ENCODE results near the gene TBX10. TPM values are rescaled to one million over a fixed set of nuclear protein-coding genes. Genes with fewer than 3 reads are reported as not detected.

TBX10 gene
- total and polyA plus RNA-seq, 4 donors: 0.12 to 0.43 TPM; not detected in 2

DNA sequence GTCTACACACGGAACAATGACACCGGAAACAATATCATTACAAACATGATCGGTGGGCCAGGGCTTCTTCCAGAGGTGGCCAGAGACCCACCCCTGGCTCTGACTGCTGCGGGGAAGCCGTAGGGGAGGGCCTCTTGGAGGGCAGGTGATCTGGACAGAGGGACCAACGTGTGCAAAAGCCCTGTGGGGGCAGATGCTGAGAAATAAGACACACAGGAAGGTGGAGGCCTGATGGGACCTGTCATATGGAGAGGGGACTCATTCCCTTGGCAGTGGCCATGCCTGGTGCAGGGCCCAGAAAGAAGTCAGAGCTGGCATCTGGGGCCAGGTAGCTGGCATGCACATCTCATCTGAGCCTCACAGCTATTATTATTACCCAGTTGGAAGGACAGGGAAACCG, 33.8 kb upstream of the TBX10 start (continued):
- TF ChIP-seq, protein P1, sequence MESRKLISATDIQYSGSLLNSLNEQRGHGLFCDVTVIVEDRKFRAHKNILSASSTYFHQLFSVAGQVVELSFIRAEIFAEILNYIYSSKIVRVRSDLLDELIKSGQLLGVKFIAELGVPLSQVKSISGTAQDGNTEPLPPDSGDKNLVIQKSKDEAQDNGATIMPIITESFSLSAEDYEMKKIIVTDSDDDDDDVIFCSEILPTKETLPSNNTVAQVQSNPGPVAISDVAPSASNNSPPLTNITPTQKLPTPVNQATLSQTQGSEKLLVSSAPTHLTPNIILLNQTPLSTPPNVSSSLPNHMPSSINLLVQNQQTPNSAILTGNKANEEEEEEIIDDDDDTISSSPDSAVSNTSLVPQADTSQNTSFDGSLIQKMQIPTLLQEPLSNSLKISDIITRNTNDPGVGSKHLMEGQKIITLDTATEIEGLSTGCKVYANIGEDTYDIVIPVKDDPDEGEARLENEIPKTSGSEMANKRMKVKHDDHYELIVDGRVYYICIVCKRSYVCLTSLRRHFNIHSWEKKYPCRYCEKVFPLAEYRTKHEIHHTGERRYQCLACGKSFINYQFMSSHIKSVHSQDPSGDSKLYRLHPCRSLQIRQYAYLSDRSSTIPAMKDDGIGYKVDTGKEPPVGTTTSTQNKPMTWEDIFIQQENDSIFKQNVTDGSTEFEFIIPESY (IDR thresholded peaks at IDR 0.05): no peak
- TF ChIP-seq GABPA (IDR thresholded peaks at IDR 0.05 in 1 of 2, conservative IDR thresholded peaks at IDR 0.05 in 1 of 2) (no peak), HNF4A (conservative IDR thresholded peaks at IDR 0.05) (no peak), NR2F2 (IDR thresholded peaks at IDR 0.05) (no peak)
- TF ChIP-seq, protein P2, sequence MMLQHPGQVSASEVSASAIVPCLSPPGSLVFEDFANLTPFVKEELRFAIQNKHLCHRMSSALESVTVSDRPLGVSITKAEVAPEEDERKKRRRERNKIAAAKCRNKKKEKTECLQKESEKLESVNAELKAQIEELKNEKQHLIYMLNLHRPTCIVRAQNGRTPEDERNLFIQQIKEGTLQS (IDR thresholded peaks at IDR 0.05): no peak

DNA sequence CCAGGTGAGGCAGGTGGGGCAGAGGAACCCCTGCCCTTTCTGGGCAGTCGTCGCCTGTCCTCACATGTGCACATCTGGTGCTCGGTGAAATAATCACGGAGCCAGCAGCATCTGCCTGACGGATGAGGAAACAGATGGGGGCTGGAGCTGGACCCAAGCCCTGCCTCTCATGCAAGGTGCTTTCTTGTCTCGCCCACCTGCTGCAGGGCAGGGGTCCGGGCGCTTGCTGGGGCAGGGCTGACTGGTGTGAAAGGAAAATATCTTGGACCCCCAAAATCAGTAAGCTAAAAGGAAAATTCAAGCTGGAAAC, 31.6 kb upstream of the TBX10 start:
- no peaks in the 10 kb centered on the region for H3K4me1 ChIP-seq (ENCODE audit: control insufficient read depth in 4 of 4, insufficient read depth in 4 of 4, low read length in 3 of 4)
- no peak for TF ChIP-seq NR2F2 (IDR thresholded peaks at IDR 0.05)
- TF ChIP-seq, protein P2 (IDR thresholded peaks at IDR 0.05): no peak
- TF ChIP-seq, protein P3, sequence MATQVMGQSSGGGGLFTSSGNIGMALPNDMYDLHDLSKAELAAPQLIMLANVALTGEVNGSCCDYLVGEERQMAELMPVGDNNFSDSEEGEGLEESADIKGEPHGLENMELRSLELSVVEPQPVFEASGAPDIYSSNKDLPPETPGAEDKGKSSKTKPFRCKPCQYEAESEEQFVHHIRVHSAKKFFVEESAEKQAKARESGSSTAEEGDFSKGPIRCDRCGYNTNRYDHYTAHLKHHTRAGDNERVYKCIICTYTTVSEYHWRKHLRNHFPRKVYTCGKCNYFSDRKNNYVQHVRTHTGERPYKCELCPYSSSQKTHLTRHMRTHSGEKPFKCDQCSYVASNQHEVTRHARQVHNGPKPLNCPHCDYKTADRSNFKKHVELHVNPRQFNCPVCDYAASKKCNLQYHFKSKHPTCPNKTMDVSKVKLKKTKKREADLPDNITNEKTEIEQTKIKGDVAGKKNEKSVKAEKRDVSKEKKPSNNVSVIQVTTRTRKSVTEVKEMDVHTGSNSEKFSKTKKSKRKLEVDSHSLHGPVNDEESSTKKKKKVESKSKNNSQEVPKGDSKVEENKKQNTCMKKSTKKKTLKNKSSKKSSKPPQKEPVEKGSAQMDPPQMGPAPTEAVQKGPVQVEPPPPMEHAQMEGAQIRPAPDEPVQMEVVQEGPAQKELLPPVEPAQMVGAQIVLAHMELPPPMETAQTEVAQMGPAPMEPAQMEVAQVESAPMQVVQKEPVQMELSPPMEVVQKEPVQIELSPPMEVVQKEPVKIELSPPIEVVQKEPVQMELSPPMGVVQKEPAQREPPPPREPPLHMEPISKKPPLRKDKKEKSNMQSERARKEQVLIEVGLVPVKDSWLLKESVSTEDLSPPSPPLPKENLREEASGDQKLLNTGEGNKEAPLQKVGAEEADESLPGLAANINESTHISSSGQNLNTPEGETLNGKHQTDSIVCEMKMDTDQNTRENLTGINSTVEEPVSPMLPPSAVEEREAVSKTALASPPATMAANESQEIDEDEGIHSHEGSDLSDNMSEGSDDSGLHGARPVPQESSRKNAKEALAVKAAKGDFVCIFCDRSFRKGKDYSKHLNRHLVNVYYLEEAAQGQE (IDR thresholded peaks at IDR 0.05): no peak
- no peak for TF ChIP-seq YY1 (IDR thresholded peaks at IDR 0.05)
- TF ChIP-seq HNF4A (conservative IDR thresholded peaks at IDR 0.05): no peak
- no peak for TF ChIP-seq RAD21 (IDR thresholded peaks at IDR 0.05)
- no peak for TF ChIP-seq GABPA (IDR thresholded peaks at IDR 0.05 in 1 of 2, conservative IDR thresholded peaks at IDR 0.05 in 1 of 2)
- TF ChIP-seq, protein P1 (IDR thresholded peaks at IDR 0.05): no peak
- TF ChIP-seq, protein P4, sequence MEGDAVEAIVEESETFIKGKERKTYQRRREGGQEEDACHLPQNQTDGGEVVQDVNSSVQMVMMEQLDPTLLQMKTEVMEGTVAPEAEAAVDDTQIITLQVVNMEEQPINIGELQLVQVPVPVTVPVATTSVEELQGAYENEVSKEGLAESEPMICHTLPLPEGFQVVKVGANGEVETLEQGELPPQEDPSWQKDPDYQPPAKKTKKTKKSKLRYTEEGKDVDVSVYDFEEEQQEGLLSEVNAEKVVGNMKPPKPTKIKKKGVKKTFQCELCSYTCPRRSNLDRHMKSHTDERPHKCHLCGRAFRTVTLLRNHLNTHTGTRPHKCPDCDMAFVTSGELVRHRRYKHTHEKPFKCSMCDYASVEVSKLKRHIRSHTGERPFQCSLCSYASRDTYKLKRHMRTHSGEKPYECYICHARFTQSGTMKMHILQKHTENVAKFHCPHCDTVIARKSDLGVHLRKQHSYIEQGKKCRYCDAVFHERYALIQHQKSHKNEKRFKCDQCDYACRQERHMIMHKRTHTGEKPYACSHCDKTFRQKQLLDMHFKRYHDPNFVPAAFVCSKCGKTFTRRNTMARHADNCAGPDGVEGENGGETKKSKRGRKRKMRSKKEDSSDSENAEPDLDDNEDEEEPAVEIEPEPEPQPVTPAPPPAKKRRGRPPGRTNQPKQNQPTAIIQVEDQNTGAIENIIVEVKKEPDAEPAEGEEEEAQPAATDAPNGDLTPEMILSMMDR (IDR thresholded peaks at IDR 0.05; ENCODE audit: low read depth, low read length, missing input control): no peak
- no peak for TF ChIP-seq SP1 (IDR thresholded peaks at IDR 0.05)
- TF ChIP-seq, protein P5, sequence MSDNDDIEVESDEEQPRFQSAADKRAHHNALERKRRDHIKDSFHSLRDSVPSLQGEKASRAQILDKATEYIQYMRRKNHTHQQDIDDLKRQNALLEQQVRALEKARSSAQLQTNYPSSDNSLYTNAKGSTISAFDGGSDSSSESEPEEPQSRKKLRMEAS (IDR thresholded peaks at IDR 0.05): no peak
- no peaks in the 10 kb centered on the region for H3K36me3 ChIP-seq (ENCODE audit: control insufficient read depth in 4 of 4, insufficient read depth in 3 of 4, low read depth in 1 of 4, low read length in 3 of 4)
- H3K4me3 ChIP-seq (ENCODE audit: low read depth in 1 of 3, low read length in 3 of 3): no peak overlapping the region
- H3K27ac ChIP-seq (ENCODE audit: low read depth in 1 of 2, low read length in 2 of 2): no peak overlapping the region
- WGBS: 78% methylated on average over 8 of the region's 8 CpGs
- no peaks in the 10 kb centered on the region for H3K9me3 ChIP-seq (ENCODE audit: control insufficient read depth in 4 of 4, low read length in 3 of 4)
- H3K27me3 ChIP-seq (ENCODE audit: control insufficient read depth in 4 of 4, insufficient read depth in 4 of 4, low read length in 3 of 4): no peaks in the 10 kb centered on the region
- no peak overlapping the region for H3K9ac ChIP-seq (ENCODE audit: low read depth in 1 of 2, low read length in 2 of 2)
- no peak for DNase-seq (ENCODE audit: low spot score)
